ENCODE data around the gene SERPINI1. TPM values are rescaled to one million over a fixed set of nuclear protein-coding genes. Genes with fewer than 3 reads are reported as not detected.

Gene SERPINI1
- total RNA-seq, 4 donors from 2014 or later: 0.79 to 1.5 TPM; not detected in 2

- 84 to 90% methylated on average over 4 of the region's 4 CpGs for WGBS, 2 donors (ENCODE audit: low coverage in 1 of 2)
- Histone ChIP-seq H3K9me3 (no peaks in the 10 kb centered on the region), H3K4me1 (peaks cover 0 to 5% (median 0%) of the 10 kb centered on the region in 4 donors), H3K27me3 (no peaks in the 10 kb centered on the region), H3K27ac (no peak overlapping the region), H3K36me3 (no peaks in the 10 kb centered on the region), H3K4me3 (no peak overlapping the region)
- no peak for DNase-seq
- intact Hi-C loops (cut with DNase I; ENCODE audit: low total_unique reads) (no loop called here), in situ Hi-C loops (cut with MboI; ENCODE audit: low pct_ligation_motif_present in 1 of 4, low pct_unique_long_range_greater_than_20kb in 1 of 4, low sequenced_read_pairs in 3 of 4) (no loop called here)
- no peak for TF ChIP-seq POLR2AphosphoS5 (IDR thresholded peaks at IDR 0.05)
Measured at GRCh38 chr3:167870759-167871158, 135.2 kb downstream of the SERPINI1 start.

DNA sequence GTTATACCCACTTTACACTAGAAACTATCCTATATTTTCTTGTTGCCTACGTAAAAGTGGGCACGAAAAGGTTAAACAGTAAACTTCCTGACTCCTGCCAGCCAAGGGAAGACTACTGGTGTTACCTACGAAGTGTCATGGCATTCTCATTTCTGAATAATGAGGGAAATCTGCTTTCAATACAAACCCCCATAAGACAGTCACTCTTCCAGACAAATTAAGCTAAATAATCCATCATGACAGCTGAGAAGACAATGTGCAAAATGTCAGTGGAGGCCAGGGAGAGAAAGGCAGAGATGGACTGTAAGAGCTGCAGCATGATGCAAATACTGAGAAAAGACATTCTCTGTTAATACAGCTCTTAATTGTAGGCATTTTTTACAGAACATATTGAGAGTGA is 136.5 kb downstream of the SERPINI1 start:
- no peak for TF ChIP-seq POLR2A (IDR thresholded peaks at IDR 0.05)
- no peak for TF ChIP-seq POLR2AphosphoS5 (IDR thresholded peaks at IDR 0.05)
- TF ChIP-seq EP300 (IDR thresholded peaks at IDR 0.05; ENCODE audit: low read depth): no peak
- TF ChIP-seq CTCF (IDR thresholded peaks at IDR 0.05): no peak
- Histone ChIP-seq H3K27ac (no peak overlapping the region), H3K27me3 (no peaks in the 10 kb centered on the region), H3K4me1 (peaks cover 0 to 5% (median 0%) of the 10 kb centered on the region in 4 donors), H3K36me3 (no peaks in the 10 kb centered on the region), H3K4me3 (no peak overlapping the region), H3K9me3 (no peaks in the 10 kb centered on the region)
- in situ Hi-C loops (cut with MboI; ENCODE audit: low pct_ligation_motif_present in 1 of 4, low pct_unique_long_range_greater_than_20kb in 1 of 4, low sequenced_read_pairs in 3 of 4): no loop called here
- 77 to 83% methylated on average over 2 to 3 of the region's 3 CpGs for WGBS, 2 donors (ENCODE audit: low coverage in 1 of 2)
- intact Hi-C loops (cut with DNase I; ENCODE audit: low total_unique reads): no loop called here
- DNase-seq: no peak

DNA sequence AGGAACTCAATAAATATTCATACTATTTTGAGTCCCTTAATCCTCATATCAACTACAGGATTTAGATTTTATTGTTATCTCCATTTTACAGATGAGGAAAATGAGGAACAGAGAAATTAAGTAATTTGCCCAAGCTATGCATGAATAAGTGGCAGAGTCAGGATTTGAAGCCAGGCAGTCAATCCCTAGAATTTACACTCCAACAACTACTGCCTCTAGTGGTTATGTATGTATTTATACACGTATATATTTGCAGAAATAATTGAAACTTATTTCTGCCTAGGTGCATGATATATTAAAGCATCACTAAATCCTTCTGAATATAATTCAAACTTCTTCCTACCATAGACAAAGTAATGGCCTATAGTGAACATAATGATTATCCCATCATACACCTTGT is 137.4 kb downstream of the SERPINI1 start:
- DNase-seq: no peak
- Histone ChIP-seq H3K36me3 (no peaks in the 10 kb centered on the region), H3K4me3 (no peak overlapping the region), H3K27ac (no peak overlapping the region), H3K9me3 (no peaks in the 10 kb centered on the region), H3K4me1 (peaks cover 0 to 5% (median 0%) of the 10 kb centered on the region in 4 donors), H3K27me3 (no peaks in the 10 kb centered on the region)
- in situ Hi-C loops (cut with MboI; ENCODE audit: low pct_ligation_motif_present in 1 of 4, low pct_unique_long_range_greater_than_20kb in 1 of 4, low sequenced_read_pairs in 3 of 4): no loop called here
- no peak for TF ChIP-seq POLR2AphosphoS5 (IDR thresholded peaks at IDR 0.05)
- TF ChIP-seq CTCF (IDR thresholded peaks at IDR 0.05): peak in 1 of 5 experiments; percentile 13
- TF ChIP-seq POLR2A (IDR thresholded peaks at IDR 0.05): no peak
- intact Hi-C loops (cut with DNase I; ENCODE audit: low total_unique reads): no loop called here
- 35 to 38% methylated on average over 1 of the region's 1 CpG for WGBS, 2 donors (ENCODE audit: low coverage in 1 of 2)

GRCh38 chr3:167874671-167875372 is 139.3 kb downstream of the SERPINI1 start:
- Histone ChIP-seq H3K36me3 (no peaks in the 10 kb centered on the region), H3K27me3 (no peaks in the 10 kb centered on the region), H3K27ac (no peak overlapping the region), H3K9me3 (no peaks in the 10 kb centered on the region), H3K4me1 (peaks cover 0 to 5% (median 0%) of the 10 kb centered on the region in 4 donors), H3K4me3 (no peak overlapping the region)
- intact Hi-C loops (cut with DNase I; ENCODE audit: low total_unique reads): no loop called here
- no peak for TF ChIP-seq EP300 (IDR thresholded peaks at IDR 0.05; ENCODE audit: low read depth)
- TF ChIP-seq POLR2A (IDR thresholded peaks at IDR 0.05): no peak
- no peak for TF ChIP-seq CTCF (IDR thresholded peaks at IDR 0.05)
- no peak for TF ChIP-seq POLR2AphosphoS5 (IDR thresholded peaks at IDR 0.05)
- no peak for DNase-seq
- in situ Hi-C loops (cut with MboI; ENCODE audit: low pct_ligation_motif_present in 1 of 4, low pct_unique_long_range_greater_than_20kb in 1 of 4, low sequenced_read_pairs in 3 of 4): loop anchor here in 1 of 4 donors (25.0 kb wide), 1 partner anchor 488 kb away; the partner anchor contains the start of gene ZBBX

Small RNA genes lying within 50 kb of the gene (small RNA-seq; reads per million reads assigned to genes)
- gene HMGN1P8: 0 reads per million in 4 donors

Other genes with a start within 250 kb of the SERPINI1 start
- under 1 TPM in 1 of 4 donors, not detected in 3; 0.96 TPM for gene WDR49, start 81.8 kb upstream of the SERPINI1 start, total RNA-seq
- gene PDCD10, start 829 bp upstream of the SERPINI1 start, total RNA-seq: 10 to 100 TPM; 32.0 to 99.6 (median 89.0) TPM